ENCODE results near the gene SLC6A3. TPM values are rescaled to one million over a fixed set of nuclear protein-coding genes. Genes with fewer than 3 reads are reported as not detected.

SLC6A3 gene
- 1 to 10 TPM in 1 of 2 donors, under 1 TPM in 1; 0.55 to 1.5 TPM for total RNA-seq
- 0.83 TPM for polyA plus RNA-seq (ENCODE audit: insufficient read depth, low read depth, low replicate concordance)
- long read RNA-seq, donor 1: 0 reads
- long read RNA-seq, donor 2: 0 reads

GRCh38 chr5:1445313-1445688, at the start of gene SLC6A3:
TSS of gene SLC6A3 (minus strand) at chr5:1445440. CDS start at chr5:1443197, 2,243 bp downstream.
- TF ChIP-seq CTCF (IDR thresholded peaks at IDR 0.05) (no peak), POLR2A (IDR thresholded peaks at IDR 0.05) (no peak)
- intact Hi-C loops (cut with DNase I; ENCODE audit: low total_unique reads): no loop called here
- Histone ChIP-seq H3K4me3 (peak within 1 kb of the TSS; percentile 15 to 44), H3K27me3 (no peaks in the 10 kb centered on the region), H3K27ac (no peak within 1 kb of the TSS), H3K36me3 (ENCODE audit: low read depth, missing control alignments) (no peaks in the 10 kb centered on the region), H3K4me1 (peaks cover 8% of the 10 kb centered on the region), H3K9me3 (no peaks in the 10 kb centered on the region)
- WGBS, 2 donors: 1% methylated on average over 28 of the region's 52 CpGs; no CpG with 5 or more reads in 1 of the 2 donors
- DNase-seq: peak; percentile 46

GRCh38 chr5:1493941-1494340, 48.7 kb upstream of the SLC6A3 start:
- WGBS, 2 donors: 85 to 87% methylated on average over 9 to 12 of the region's 12 CpGs
- TF ChIP-seq CTCF (IDR thresholded peaks at IDR 0.05): no peak
- no peak for TF ChIP-seq POLR2A (IDR thresholded peaks at IDR 0.05)
- Histone ChIP-seq H3K27me3 (no peaks in the 10 kb centered on the region), H3K9me3 (no peaks in the 10 kb centered on the region), H3K27ac (no peak overlapping the region), H3K4me3 (no peak overlapping the region), H3K36me3 (ENCODE audit: low read depth, missing control alignments) (no peaks in the 10 kb centered on the region), H3K4me1 (no peaks in the 10 kb centered on the region)
- no peak for DNase-seq
- intact Hi-C loops (cut with DNase I; ENCODE audit: low total_unique reads): no loop called here

- 95 to 100% methylated on average over 4 to 16 of the region's 16 CpGs for WGBS, 2 donors
- Histone ChIP-seq H3K36me3 (ENCODE audit: low read depth, missing control alignments) (no peaks in the 10 kb centered on the region), H3K4me3 (no peak overlapping the region), H3K9me3 (no peaks in the 10 kb centered on the region), H3K4me1 (no peaks in the 10 kb centered on the region), H3K27ac (no peak overlapping the region), H3K27me3 (no peaks in the 10 kb centered on the region)
- no peak for DNase-seq
- TF ChIP-seq POLR2A (IDR thresholded peaks at IDR 0.05) (no peak), CTCF (IDR thresholded peaks at IDR 0.05) (no peak)
- intact Hi-C loops (cut with DNase I; ENCODE audit: low total_unique reads): no loop called here
Observed at GRCh38 chr5:1493413-1493812, 48.2 kb upstream of the SLC6A3 start.

GRCh38 chr5:1492757-1493156, 47.5 kb upstream of the SLC6A3 start:
- Histone ChIP-seq H3K27me3 (no peaks in the 10 kb centered on the region), H3K27ac (no peak overlapping the region), H3K36me3 (ENCODE audit: low read depth, missing control alignments) (no peaks in the 10 kb centered on the region), H3K4me1 (no peaks in the 10 kb centered on the region), H3K4me3 (no peak overlapping the region), H3K9me3 (no peaks in the 10 kb centered on the region)
- no peak for TF ChIP-seq POLR2A (IDR thresholded peaks at IDR 0.05)
- TF ChIP-seq CTCF (IDR thresholded peaks at IDR 0.05): no peak
- DNase-seq: no peak
- 67 to 85% methylated on average over 5 to 12 of the region's 12 CpGs for WGBS, 2 donors
- intact Hi-C loops (cut with DNase I; ENCODE audit: low total_unique reads): no loop called here

- WGBS, 2 donors: 83 to 87% methylated on average over 12 of the region's 12 CpGs
- no peaks in the 10 kb centered on the region for H3K36me3 ChIP-seq (ENCODE audit: low read depth, missing control alignments)
- H3K27me3 ChIP-seq: no peaks in the 10 kb centered on the region
- no peak for TF ChIP-seq CTCF (IDR thresholded peaks at IDR 0.05)
- DNase-seq: no peak
- intact Hi-C loops (cut with DNase I; ENCODE audit: low total_unique reads): no loop called here
- H3K27ac ChIP-seq: no peak overlapping the region
- no peak overlapping the region for H3K4me3 ChIP-seq
- H3K4me1 ChIP-seq: no peaks in the 10 kb centered on the region
- H3K9me3 ChIP-seq: no peaks in the 10 kb centered on the region
Observed at GRCh38 chr5:1490376-1490775, 45.1 kb upstream of the SLC6A3 start.

Data from testis (tissue), 5 donors.